HL-60 (cell line): ENCODE results near the gene ZNF664.

Source experiments
- DNase-seq, 2 experiments: peaks; one replicate each; pipeline ENCODE4 v3.0.0-alpha.2; 2010 to 2020; ENCODE audit warnings: low read depth in 1 of 2, low spot score in 1 of 2
- H3K27ac ChIP-seq: fragments of 250-450 bp; sonication (Bioruptor Pico); replicated peaks from 2 replicates; pipeline ENCODE4 v1.5.1; 2020; ENCODE audit warnings: mild to moderate bottlenecking, moderate library complexity
- H3K27me3 ChIP-seq: fragments of 250-450 bp; sonication (Bioruptor Pico); 2 replicates; pipeline ENCODE4 v1.5.1; 2021; ENCODE audit warnings: mild to moderate bottlenecking, moderate library complexity; ENCODE audit not compliant: insufficient read depth, poor library complexity, severe bottlenecking
- H3K4me3 ChIP-seq: replicated peaks from 2 replicates; pipeline ENCODE4 v1.5.1; 2011; ENCODE audit warnings: mild to moderate bottlenecking, control low read depth, low read length; ENCODE audit not compliant: insufficient read depth
- CTCF ChIP-seq: IDR thresholded peaks from one replicate; pipeline ENCODE4 v1.5.1; 2011; ENCODE audit warnings: low read length, control low read depth, inconsistent platforms; ENCODE audit not compliant: insufficient read depth
- GABPA ChIP-seq: IDR thresholded peaks from 2 replicates; pipeline ENCODE4 v1.6.1; 2012; ENCODE audit warnings: low read depth
- POLR2AphosphoS5 ChIP-seq: IDR thresholded peaks from 2 replicates; pipeline ENCODE4 v1.6.1; 2012; ENCODE audit warnings: low read depth
- SPI1 ChIP-seq: IDR thresholded peaks from 2 replicates; pipeline ENCODE4 v1.6.1; 2012; ENCODE audit warnings: low read depth, mild to moderate bottlenecking, borderline replicate concordance
- TF ChIP-seq, protein P1 (sequence below): IDR thresholded peaks from 2 replicates; pipeline ENCODE4 v1.6.1; 2012; ENCODE audit warnings: low read depth; ENCODE audit not compliant: insufficient replicate concordance

ZNF664 gene

DNA sequence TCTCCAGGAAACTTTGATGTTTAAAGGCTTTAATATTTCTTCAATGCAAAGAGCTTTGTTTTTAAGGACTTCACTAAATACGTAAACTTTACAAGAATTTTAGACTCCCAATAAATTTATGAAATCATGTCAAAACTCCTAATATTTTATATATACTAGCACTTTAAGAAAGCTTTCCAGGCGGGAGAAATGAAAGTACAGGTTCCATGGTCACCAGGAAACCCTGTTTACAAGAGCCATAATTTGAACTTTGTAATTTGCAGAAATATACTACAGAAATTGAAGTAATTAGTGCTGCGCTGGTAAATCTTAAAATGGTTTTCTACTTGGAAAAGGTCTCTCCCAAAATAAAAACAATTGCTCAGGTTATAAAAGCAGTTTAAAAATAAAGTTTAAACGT is 9.2 kb upstream of the ZNF664 start:
- Histone ChIP-seq H3K27me3 (no peaks in the 10 kb centered on the region), H3K27ac (no peak overlapping the region), H3K4me3 (no peak overlapping the region)
- no peak for TF ChIP-seq SPI1
- TF ChIP-seq POLR2AphosphoS5: no peak
- no peak for TF ChIP-seq GABPA
- TF ChIP-seq CTCF: no peak
- TF ChIP-seq, protein P1, sequence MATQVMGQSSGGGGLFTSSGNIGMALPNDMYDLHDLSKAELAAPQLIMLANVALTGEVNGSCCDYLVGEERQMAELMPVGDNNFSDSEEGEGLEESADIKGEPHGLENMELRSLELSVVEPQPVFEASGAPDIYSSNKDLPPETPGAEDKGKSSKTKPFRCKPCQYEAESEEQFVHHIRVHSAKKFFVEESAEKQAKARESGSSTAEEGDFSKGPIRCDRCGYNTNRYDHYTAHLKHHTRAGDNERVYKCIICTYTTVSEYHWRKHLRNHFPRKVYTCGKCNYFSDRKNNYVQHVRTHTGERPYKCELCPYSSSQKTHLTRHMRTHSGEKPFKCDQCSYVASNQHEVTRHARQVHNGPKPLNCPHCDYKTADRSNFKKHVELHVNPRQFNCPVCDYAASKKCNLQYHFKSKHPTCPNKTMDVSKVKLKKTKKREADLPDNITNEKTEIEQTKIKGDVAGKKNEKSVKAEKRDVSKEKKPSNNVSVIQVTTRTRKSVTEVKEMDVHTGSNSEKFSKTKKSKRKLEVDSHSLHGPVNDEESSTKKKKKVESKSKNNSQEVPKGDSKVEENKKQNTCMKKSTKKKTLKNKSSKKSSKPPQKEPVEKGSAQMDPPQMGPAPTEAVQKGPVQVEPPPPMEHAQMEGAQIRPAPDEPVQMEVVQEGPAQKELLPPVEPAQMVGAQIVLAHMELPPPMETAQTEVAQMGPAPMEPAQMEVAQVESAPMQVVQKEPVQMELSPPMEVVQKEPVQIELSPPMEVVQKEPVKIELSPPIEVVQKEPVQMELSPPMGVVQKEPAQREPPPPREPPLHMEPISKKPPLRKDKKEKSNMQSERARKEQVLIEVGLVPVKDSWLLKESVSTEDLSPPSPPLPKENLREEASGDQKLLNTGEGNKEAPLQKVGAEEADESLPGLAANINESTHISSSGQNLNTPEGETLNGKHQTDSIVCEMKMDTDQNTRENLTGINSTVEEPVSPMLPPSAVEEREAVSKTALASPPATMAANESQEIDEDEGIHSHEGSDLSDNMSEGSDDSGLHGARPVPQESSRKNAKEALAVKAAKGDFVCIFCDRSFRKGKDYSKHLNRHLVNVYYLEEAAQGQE: no peak
- no peak for DNase-seq

DNA sequence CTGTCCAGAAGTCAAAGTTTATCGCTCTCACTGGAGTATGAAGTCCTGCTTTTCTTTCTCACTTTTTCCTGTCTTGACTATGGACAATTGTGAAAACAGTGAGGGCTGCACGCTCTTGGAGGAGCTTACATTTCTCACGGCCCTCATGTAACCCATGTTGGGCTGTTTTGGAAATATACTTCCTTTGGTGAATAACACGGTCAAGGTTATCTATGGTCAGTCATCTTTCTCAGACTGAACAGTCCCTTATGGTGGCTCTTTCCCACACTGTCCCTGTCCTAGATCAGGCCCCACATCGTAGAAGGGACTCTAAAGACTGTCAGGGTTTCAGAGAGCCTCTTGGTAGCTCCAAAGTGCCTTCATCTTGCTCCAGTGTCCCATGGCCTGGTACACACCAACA is 7.6 kb upstream of the ZNF664 start:
- H3K27me3 ChIP-seq: no peaks in the 10 kb centered on the region
- no peak for DNase-seq
- no peak overlapping the region for H3K4me3 ChIP-seq
- H3K27ac ChIP-seq: no peak overlapping the region
- TF ChIP-seq GABPA (no peak), SPI1 (no peak), POLR2AphosphoS5 (no peak), CTCF (no peak)
- TF ChIP-seq, protein P1: no peak

GRCh38 chr12:123966596-123966995 is 6.4 kb upstream of the ZNF664 start:
- H3K27ac ChIP-seq: no peak overlapping the region
- H3K27me3 ChIP-seq: no peaks in the 10 kb centered on the region
- no peak for DNase-seq

More at GRCh38 chr12:123966596-123966995, 6.4 kb upstream of the ZNF664 start:
- H3K4me3 ChIP-seq: no peak overlapping the region
- no peak for TF ChIP-seq POLR2AphosphoS5
- TF ChIP-seq CTCF: no peak
- TF ChIP-seq GABPA: no peak
- TF ChIP-seq SPI1: no peak
- TF ChIP-seq, protein P1: no peak
